NT2/D1 (cell line): ENCODE data around the gene BBX.

Source experiments
- SUZ12 ChIP-seq: IDR thresholded peaks from 2 replicates; pipeline ENCODE4 v1.6.1; 2011; ENCODE audit not compliant: insufficient read length, insufficient read depth; ENCODE audit errors: extremely low read depth
- YY1 ChIP-seq: IDR thresholded peaks from 2 replicates; pipeline ENCODE4 v1.6.1; 2011; ENCODE audit not compliant: insufficient read length, insufficient read depth
- ZNF274 ChIP-seq: IDR thresholded peaks from 2 replicates; pipeline ENCODE4 v1.6.1; 2011; ENCODE audit warnings: mild to moderate bottlenecking, low read depth, low read length

- TF ChIP-seq ZNF274 (no peak), YY1 (no peak), SUZ12 (no peak)
These were observed 110.8 kb downstream of the BBX start for GRCh38 chr3:107633327-107634098.
